NCI-H1092 (cell line): Measurements from ENCODE around the gene ACADS.
A peak's percentile ranks its signal among the peaks of the same experiment; 100 is the strongest.

ENCODE experiments used
- DNase-seq: peaks from one replicate; lab custom pipeline; 2025; lab: John Stamatoyannopoulos, UW

Gene ACADS

DNA sequence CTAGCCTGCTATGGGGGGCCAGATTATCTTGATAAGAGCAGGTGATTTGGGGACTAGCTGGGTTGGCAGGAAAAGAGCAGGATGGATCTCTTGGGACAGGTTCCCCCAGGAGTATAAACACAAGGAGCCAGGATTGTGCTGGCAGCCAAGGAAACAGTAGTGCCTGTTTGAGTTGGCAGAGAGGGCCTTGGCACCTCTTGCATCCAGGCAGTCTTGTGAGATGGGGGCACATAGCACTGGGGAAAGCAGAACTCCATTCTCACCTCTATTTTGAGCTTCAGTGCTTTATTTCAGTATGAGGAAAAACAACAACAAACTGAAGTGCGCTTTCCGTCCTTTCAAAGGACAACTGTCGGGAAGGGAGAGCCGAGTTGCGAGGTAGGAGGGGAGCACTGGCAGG, 24.7 kb upstream of the ACADS start:
- no peak for DNase-seq

DNA sequence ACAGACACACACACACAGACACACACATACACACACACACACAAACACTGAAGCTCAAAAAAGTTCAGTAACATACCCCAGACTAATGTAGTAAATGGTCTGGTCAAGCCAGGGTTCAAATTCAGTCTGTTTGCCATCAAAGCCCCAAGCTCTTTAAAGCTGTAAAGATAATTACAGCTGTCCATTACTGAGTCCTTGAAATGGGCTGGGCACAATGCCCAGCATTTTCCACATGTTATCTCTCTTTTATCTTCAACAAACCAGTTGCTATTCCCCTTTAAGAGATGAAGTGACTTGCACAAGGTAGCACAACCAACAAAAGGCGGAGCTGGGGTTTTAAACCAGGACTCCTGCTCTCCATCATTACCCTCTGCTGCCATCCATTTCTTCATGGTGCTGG, 23.0 kb upstream of the ACADS start:
- no peak for DNase-seq

DNA sequence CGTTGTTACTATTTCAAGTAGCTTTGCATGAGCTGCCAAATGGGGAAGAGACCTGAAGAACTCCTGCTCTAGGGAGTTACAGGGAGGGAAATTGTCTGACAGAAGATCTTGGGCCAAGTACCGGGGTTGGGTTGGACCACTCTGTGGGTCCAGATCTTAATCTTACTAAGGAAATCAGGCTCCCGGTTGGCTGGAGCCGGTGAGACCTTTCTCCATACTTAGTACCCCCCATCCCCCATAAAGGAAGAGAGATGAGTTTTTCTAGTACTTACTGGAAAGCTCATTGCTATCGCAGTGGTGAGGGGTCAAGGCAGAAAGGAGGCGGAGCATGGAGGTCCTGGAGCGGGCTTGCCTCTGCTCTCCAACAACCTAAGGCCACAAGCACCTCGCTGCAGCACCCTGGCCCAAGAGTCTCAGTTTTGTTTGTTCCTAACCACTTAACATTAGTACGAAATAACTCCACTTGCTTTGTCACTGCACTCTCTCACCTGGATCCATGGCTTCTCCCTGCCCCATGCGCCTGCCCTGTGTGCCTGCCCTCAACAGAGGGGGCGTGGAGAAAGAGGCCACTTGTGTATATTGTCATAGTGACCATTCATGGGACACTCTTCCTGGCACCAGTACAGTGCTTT, 22.2 kb upstream of the ACADS start:
- DNase-seq, result no peak

DNA sequence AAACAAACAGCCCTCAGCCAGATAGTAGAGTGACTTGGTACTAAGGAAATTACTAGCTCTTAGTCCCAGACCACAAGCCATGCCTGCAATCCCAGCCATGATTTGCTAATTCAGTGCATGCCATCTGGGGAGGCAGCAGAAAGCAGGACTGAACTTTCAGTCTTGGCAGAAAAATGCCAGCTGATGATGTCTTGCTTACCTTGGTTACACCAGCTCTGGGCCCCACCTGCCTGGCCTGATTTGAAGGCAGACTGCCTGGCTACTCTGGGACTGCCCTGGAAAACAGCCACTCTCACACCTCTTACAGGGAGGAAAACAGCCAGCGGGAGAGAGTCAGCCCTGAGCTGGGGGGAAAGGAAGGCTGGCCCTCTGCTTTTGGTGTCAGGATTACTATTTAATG, 20.0 kb upstream of the ACADS start:
- DNase-seq, result no peak

DNA sequence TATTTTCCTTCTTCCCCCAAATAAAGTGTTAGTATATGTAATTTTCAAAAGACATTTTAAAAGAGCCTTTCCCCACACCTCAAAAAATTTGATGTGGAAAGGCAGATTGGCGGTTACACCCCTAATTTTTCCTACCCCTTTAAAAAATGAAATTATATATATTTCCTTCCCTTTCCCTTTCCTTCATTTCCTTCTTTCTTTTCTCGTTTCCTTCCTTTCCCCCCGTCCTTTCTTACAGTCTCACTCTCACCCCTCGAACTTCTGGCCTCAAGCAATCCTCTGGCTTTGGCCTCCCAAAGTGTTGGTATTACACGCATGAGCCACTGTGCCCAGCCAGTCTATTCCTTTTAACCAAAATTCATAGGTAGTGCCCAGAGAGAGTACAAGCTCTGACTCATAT, 19.6 kb upstream of the ACADS start:
- DNase-seq, result no peak

DNA sequence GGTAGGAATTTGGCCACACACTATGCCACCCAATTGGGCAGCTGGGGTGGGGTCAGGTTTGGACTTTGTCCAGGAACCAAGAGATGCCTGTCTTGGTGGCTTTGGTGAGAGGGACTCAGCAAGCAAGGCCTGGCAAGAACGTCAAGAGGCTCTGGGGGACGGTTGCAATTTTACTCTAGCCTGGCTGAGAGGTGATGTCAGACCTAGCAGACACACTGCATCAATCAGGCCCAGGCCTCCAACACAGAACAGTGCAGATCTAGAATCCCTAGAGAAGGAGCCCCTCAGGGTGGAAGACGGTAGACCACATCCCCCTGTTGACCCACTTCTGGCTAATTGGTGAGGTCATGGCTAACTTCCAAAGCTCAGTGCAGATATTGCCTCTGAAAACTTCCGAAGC, 17.0 kb upstream of the ACADS start:
- no peak for DNase-seq

DNA sequence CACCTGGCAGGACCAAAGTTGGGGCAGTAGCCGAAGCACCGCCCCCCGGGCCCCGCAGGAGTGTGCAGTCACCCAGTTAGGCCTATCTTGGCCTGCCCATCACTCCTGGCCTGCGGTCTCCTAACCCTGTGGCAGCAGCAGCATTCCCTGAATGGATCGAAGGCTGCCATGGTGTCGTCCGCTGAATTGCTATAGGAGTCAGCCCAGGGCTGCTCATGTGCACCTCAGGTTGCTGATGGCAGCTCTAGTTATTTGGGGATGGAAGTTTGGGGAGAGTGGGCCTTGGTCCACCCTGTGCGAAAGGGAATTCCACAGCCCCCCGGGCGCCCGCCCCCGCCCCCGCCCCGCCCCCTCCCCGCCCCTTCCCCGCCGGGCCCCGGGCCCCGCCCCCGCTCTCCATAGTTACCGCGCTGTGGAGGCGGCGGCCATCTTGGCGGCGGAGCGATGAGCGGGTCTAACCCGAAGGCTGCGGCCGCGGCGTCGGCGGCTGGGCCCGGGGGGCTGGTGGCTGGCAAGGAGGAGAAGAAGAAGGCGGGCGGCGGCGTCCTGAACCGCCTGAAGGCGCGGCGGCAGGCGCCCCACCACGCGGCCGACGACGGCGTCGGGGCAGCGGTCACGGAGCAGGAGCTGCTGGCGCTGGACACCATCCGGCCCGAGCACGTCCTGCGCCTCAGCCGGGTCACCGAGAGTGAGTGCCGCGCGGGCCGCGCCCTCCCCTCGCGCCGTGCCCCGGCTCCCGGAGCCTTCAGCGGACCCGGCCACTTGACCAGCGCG, 15.4 kb upstream of the ACADS start, which contains the start of gene UNC119B:
Gene UNC119B (plus strand): TSS at position 428 of the 774 bp plus-strand sequence. CDS start 17 bp downstream, at position 445.
- no peak for DNase-seq

DNA sequence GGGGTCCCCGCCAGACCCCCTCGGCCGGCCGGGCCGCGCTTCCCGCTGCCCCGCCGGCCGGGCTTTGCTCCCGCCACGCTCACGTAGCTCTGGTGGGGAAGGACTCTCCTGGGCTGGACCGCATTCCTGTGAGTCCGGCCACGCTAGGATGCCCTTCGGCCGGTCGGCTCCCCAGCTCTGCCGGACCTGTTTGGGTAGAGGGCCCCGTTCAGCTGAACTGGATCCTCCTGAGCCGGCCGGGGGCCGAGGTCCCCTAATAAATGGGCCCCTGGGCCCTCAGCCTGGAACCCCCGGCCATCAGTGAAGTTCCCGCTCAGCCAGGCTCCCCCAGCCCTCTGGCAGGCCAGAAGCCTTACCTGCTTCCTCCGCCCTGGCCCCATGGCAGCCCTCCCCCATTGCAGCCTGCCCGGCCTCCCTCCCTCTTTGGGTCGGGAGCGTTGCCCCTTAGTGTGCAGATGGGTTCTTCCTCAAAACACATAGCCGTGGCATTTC, 14.8 kb upstream of the ACADS start:
- no peak for DNase-seq

DNA sequence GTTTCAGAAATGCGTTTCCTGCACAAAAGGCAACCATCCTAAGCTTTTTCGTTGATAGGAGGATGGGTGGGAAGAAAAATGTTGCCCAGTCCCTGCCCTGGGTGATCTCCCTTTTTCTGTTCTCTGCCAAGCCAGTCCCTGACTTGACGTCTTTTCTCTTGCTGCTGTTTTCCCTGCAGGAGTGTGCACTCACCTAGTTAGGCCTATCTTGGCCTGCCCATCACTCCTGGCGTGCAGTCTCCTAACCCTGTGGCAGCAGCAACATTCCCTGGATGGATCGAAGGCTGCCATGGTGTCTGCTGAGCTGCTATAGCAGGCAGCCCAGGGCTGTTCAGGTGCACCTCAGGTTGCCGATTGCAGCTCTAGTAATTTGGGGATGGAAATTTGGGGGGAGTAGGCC, 14.2 kb upstream of the ACADS start:
- no peak for DNase-seq

DNA sequence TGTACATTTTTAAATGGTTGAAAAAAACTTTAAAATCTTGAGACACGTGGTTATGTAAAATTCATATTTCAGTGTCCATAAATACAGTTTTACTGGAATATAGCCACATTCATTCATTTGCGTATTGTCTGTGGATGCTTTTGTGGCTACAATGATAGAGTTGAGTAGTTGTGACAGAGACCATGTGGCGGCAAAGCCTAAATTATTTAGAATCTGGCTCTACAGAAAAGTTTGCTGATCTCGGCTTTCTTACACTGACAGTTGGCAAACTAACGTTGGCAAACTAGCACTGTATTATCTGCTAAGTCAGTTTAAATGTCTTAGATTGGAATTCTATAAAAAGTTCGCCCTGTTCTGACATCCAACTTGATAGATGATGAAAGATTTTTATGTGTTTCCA, 13.0 kb upstream of the ACADS start:
- no peak for DNase-seq

DNA sequence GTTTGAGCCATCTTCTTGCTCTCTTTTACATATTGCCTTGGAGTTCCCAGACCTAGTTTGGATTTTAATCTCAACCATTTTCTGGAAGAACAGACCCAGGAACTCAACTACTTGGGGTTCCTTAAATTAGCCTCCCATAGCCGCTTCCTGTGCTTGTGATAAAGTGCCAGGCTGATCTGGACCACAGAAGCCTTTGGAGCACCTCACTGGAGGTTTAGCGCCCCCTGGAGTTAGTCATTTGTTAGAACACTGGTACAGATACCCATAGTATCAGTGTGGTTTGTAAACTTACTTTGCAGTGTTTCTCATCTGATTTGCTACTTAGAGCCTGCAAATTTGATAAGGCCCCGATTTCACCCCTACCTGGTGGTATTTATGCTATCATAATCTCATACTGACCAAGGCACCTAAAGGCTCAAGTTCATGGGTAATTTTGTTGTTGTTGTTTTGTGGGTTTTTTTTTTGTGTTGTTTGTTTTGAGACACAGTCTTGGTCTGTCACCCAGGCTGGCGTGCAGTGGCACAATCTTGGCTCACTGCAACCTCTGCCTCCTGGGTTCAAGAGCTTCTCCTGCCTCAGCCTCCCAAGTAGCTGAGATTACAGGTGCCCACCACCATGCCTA, 11.7 kb upstream of the ACADS start:
- DNase-seq, result peak; percentile 64

DNA sequence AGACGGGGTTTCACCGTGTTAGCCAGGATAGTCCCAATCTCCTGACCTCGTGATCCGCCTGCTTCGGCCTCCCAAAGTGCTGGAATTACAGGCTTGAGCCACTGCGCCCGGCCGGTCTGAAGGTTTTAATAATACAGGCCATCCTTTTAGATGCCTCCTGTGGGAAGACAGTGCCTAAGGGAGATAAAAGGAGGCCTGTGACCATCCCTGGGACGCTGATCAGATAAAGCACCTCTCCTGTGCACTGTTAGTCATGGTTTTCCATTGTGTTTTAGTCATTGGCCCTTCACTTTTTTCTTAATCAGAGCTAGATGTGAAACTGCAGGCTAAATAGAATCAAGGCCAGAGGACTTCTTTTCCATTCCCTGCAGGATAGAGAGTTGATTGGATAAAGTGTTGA, 7.6 kb upstream of the ACADS start:
- no peak for DNase-seq

DNA sequence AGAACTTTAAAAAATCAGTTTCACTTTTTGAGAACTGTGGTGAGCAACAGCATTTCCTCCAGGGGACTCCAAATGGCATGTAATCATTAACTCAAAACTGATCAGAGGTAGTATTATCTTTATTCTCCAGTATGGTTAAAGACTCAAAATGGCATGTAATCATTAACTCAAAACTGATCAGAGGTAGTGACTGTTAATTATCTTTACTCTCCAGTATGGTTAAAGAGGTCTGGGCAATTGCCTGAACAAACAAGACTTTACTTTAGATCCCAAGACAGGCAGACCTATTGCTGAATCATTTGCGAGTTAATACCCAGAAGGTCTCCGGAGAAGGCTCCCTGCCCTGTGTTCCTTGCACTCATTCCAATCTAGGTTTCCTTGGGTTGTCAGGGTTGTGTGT, 6.6 kb upstream of the ACADS start:
- DNase-seq, result no peak

DNA sequence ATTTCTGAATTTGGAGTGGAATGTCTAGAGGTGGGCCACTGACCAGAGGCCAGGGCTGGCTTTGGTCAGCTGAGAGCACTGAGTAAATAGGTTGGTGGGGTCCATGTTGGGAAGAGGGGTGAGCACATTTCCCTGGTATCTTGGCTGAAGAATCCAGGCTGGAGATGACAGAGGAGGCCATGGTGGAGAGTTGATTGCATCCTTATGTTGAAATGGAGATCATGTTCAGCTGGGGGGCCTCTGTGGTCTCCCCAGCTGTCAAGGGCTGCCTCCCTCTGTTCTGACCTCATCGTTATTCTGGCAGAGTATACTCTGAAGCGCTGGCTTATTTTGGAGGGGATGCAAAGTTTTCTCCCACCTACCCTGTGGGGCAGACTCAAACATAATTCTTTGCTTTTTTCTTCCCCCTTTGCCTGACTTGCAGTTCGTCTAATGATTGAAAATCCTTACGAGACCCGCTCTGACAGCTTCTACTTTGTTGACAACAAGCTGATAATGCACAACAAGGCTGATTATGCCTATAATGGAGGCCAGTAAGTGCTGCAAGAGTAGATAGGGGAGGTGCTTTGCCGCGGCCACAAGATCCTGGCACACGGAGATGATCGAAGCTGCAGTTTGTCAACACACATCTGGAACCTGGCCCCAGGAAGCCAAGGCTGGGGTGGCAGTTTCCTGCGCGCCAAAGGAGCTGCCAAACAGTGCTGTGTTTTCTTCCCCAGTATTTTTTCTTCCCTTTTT, 6.0 kb upstream of the ACADS start:
- no peak for DNase-seq

DNA sequence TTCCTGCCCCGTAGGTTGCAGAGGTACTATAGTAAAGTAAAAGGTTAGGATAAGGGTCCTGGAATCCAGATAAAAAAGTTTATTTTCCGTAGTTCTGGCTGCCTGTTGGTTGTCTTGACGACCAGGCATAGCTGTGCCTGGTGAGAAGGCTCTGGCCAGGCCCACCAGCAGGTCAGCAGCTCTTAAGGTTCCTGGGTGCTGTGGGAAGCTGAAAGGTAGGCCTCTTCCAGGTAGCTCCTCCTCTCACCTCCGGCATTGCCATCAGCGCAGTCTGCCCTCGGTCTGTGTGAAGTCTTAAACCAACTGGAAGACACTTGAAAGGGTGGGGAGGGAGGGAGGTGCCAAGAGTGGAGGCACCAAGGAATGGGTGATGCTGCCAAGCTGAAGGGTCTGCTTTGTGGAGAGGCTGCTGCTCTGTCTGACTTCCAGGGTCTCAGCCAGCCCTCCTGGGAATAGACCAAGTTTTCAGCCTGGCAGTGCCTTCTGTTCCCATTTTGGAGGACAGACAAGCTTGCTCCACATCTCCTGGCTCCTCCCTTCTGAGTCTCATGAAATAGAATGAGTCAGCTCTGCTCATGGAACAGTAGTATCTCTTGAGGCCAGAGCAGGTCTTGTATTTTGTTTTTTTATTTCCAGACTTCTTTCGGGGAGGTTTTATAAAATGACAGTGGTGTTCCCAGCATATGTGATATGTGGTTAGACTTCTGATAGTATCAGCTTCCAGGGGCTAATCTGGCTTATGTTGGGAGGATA, 5.2 kb upstream of the ACADS start:
- DNase-seq, result no peak

DNA sequence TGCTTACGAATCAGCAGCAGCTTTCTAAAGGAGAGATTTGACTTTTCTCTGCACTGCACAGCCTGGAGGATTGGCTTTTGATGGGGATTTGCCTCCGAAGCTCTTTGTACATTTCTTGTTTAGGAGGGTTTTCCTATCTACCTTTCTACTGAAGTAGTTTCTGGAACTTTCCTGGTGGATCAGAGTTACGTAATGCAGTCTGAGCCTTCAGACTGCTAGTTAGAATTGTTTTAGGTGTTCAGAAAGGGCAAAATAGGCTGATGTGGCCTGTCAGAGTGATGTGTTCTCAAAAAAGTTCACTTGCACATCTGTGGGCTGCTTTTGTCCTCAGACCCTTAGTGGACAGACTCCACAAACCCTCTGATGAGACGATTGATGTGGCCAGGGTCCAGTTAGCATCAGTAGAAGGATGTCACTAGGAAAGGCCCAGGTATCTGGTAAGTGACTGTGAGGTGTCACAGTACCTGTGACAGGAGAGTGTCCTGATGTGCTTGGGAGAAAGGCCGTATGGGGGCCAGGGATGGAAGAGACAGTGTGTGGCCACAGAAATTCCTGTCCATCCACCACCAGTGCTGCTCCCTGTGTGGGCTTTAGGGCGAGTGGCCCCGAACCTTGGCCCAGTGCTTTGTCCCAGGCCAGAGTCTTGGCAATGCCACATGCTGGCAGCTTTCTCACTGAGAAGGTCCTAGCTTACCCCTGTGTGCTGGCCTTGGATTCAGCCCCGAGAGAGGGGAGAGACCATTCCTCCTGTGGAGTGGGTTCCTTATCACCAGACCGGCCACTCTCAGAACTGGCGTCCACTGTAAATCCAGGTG, 4.4 kb upstream of the ACADS start:
- DNase-seq, result no peak

DNA sequence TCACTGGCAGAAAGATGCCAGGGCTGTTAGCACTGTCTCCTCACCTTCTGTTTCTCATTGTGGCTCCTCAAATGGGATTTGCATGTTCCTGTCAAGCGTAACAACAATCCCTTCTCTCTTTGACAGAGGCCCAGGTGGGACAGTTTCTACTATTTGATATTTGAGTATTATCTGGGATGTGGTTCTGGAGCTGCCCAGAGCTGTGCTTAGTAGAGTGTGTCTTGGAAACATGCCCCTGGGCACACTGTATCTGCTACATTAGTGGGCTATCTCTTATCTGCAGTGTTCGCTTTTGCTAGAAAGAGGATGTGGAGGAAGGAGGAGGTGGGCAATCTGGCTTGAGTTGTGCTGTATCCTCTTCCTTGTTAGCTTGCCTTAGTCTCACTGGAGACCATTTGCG, 3.8 kb upstream of the ACADS start:
- no peak for DNase-seq

DNA sequence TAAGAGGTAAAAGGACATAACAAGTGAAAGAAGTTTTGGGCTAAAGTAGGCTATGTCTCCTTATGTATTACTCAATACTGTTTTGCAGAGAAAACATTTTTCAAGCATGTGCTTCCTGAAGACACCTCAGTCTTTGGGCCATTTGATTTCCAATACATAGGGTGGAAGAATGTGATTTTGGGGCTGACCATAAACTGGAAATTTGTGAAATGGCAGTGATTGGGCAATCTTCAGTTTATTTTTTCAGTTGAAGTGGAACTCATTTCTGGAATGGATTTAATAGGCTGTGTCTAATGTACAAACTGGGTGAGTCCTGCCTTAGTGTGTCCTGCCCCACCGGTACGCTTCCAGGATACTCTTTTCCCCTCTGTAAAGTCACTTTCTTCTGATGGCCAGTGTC, 2.8 kb upstream of the ACADS start:
- no peak for DNase-seq

DNA sequence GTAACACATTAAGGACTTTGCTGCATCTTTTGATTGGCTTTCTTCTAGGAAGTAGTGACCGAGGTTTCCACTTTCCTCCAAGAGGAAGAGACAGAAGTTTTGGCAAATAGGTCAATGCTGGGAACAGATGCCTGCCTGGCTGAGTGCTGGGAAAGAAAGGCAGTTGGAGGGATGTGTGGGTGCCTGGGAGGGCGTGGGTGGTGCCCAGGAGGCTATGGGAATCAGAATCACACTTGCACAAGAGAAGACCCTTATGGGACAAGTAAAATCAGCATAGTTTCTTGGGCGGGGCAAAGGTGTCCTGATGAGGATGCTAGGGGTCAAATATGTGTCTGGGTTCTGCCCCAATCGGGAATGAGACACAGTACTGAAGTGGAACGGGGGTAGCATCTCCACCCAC, 906 bp upstream of the ACADS start:
- no peak for DNase-seq

DNA sequence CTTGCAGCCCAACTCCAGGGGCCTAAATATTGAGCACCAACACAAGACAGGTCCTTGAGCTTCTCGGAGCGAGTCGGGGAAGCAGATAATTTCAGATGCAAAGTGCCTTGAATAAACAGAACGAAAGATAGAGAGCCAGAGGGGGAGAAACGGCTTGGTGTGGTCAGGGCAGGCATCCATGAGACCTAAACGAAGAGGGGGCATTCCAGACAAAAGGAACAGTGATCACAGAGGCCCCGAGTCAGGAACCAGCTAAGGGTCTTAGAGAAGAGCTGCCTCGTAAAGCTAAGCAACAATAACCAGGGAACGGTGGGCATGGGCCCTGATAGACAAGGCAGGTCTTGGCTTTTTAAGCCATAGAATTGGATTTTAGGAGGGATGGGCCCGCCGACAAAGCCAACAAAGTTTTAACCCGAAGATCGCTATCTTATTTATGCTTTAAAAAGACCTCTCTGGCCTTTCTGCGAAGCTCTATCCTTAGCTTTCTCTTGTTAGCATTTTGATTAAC, 421 bp upstream of the ACADS start:
- DNase-seq, result no peak

DNA sequence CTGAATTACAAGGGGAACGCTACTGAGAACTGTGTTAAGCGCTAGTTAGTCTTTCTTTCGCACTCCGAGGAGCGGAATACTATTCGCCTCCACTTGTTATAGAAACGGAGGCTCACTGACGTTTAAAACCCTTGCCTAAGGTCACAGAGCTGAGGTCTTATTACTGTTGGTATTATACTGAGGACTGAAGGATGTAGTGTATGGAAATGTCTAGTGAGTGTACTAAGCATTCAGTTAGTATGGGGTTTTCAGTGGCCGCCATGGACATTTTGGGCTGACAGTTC, 826 bp downstream of the ACADS start:
- DNase-seq, result no peak
